HepG2 (cell line): Measurements from ENCODE around the gene ZDHHC21. TPM values are rescaled to one million over a fixed set of nuclear protein-coding genes. Genes with fewer than 3 reads are reported as not detected.
"Not testable (repeated sequence)": the region's sequence is repeated elsewhere in the genome, so short reads cannot be mapped to it uniquely, and the experiment has no call there.

Experiments
- ATAC-seq: fragments of 200-7000 bp; cut with Tn5 transposase; 3 replicates; pipeline ENCODE4 v1.9.1; 2020; ENCODE audit warnings: mild to moderate bottlenecking, moderate library complexity
- BruUV-seq: library from RNA; stranded (reverse); fragments of 400-500 nt; replicated peaks from 2 replicates; lab custom pipeline; 2021; lab: Mats Ljungman, UMichigan
- CTCF ChIA-PET: fragments of 300-600 bp; formaldehyde crosslinking; extraction: SDS; loops from one replicate; lab custom pipeline; 2021; ENCODE audit warnings: low total read pairs, inconsistent platforms, low intra/inter-chr PET ratio; lab: Yijun Ruan, JAX
- POLR2A ChIA-PET: fragments of 350-600 bp; sonication (Branson Sonifier 250); formaldehyde crosslinking; loops from one replicate; lab custom pipeline; 2020; ENCODE audit warnings: antibody characterized with exemption, inconsistent platforms; lab: Yijun Ruan, JAX
- DNase-seq: peaks from one replicate; pipeline ENCODE4 v3.0.0-alpha.2; 2015; ENCODE audit warnings: low spot score
- FAIRE-seq: peaks from 3 replicates; lab custom pipeline; 2011; peaks lifted over from hg19 to GRCh38; lab: Jason Lieb, UNC
- H2AFZ ChIP-seq: one replicate; pipeline ENCODE4 v1.6.1; 2011; ENCODE audit warnings: low read length, inconsistent platforms
- H3K27ac ChIP-seq: fragments of 300-600 bp; 3 replicates; pipeline ENCODE4 v1.8.0; 2011; ENCODE audit warnings: mixed run types, mild to moderate bottlenecking, mixed read lengths, low read length, inconsistent platforms; ENCODE audit not compliant: insufficient read depth; ENCODE audit errors: extremely low read length
- H3K27me3 ChIP-seq, 2 experiments: fragments of 200-600 bp in 1 of 2; 2 replicates in 1 of 2; 3 replicates in 1 of 2; pipeline versions ENCODE4 v1.6.0 to v1.8.0; 2011; ENCODE audit warnings: low read length in 2 of 2, mild to moderate bottlenecking in 2 of 2, moderate library complexity in 2 of 2, inconsistent platforms in 1 of 2; ENCODE audit not compliant: insufficient read depth in 2 of 2, control insufficient read depth in 1 of 2
- H3K36me3 ChIP-seq, 2 experiments: fragments of 200-600 bp in 1 of 2; replicated peaks in 1 of 2; 2 replicates in 1 of 2; 3 replicates in 1 of 2; pipeline versions ENCODE4 v1.5.1 to v1.8.0; 2011; ENCODE audit warnings: low read length in 2 of 2, inconsistent platforms in 1 of 2; ENCODE audit not compliant: insufficient read depth in 2 of 2, control insufficient read depth in 1 of 2
- H3K4me1 ChIP-seq: 2 replicates; pipeline ENCODE4 v1.5.1; 2012; ENCODE audit warnings: low read length, inconsistent platforms; ENCODE audit not compliant: insufficient read depth
- H3K4me2 ChIP-seq: 2 replicates; pipeline ENCODE4 v1.6.0; 2011; ENCODE audit warnings: low read depth, low read length, inconsistent platforms
- H3K4me3 ChIP-seq, 3 experiments: fragments of 200-600 bp in 1 of 3; sonication (generic), shearing (Covaris generic) in 1 of 3; replicated peaks in 1 of 3; 2 replicates each; pipeline ENCODE4 v1.5.1; 2011 to 2016; ENCODE audit warnings: low read length in 3 of 3, inconsistent platforms in 2 of 3, low read depth in 2 of 3, mild to moderate bottlenecking in 2 of 3, control low read depth in 1 of 3, mixed read lengths in 1 of 3; ENCODE audit not compliant: insufficient read depth in 1 of 3
- H3K79me2 ChIP-seq: one replicate; pipeline ENCODE4 v1.6.1; 2011; ENCODE audit warnings: low read length, inconsistent platforms; ENCODE audit not compliant: insufficient read depth
- H3K9ac ChIP-seq: 2 replicates; pipeline ENCODE4 v1.6.0; 2011; ENCODE audit warnings: mild to moderate bottlenecking, low read depth, low read length, inconsistent platforms; ENCODE audit not compliant: insufficient read depth
- H3K9me3 ChIP-seq: 2 replicates; pipeline ENCODE4 v1.5.1; 2012; ENCODE audit warnings: mild to moderate bottlenecking, low read length
- H4K20me1 ChIP-seq: 2 replicates; pipeline ENCODE4 v1.6.0; 2011; ENCODE audit warnings: inconsistent platforms, mild to moderate bottlenecking, low read length, moderate library complexity; ENCODE audit not compliant: insufficient read depth
- DR1 ChIP-seq: sonication (generic); formaldehyde crosslinking; IDR thresholded peaks from 2 replicates; pipeline ENCODE4 v1.8.0; 2021; ENCODE audit warnings: mild to moderate bottlenecking, missing genetic modification reagents, inconsistent platforms
- HDAC2 ChIP-seq: sonication (generic); formaldehyde crosslinking; IDR thresholded peaks from 2 replicates; pipeline ENCODE4 v1.4.0; 2020; ENCODE audit warnings: missing genetic modification reagents
- JARID2 ChIP-seq: sonication (generic); formaldehyde crosslinking; IDR thresholded peaks from 2 replicates; pipeline ENCODE4 v1.8.1; 2023; ENCODE audit warnings: missing genetic modification reagents, inconsistent platforms; ENCODE audit not compliant: insufficient replicate concordance
- SATB2 ChIP-seq: sonication (generic); formaldehyde crosslinking; IDR thresholded peaks from 2 replicates; pipeline ENCODE4 v1.5.0; 2020; ENCODE audit warnings: missing genetic modification reagents
- SRY ChIP-seq: sonication (generic); formaldehyde crosslinking; IDR thresholded peaks from 2 replicates; pipeline ENCODE4 v1.8.0; 2022; ENCODE audit warnings: mild to moderate bottlenecking, missing genetic modification reagents
- ZBTB14 ChIP-seq: sonication (generic); formaldehyde crosslinking; IDR thresholded peaks from 2 replicates; pipeline ENCODE4 v1.4.0; 2020; ENCODE audit warnings: missing genetic modification reagents
- ZNF44 ChIP-seq: sonication (generic); formaldehyde crosslinking; IDR thresholded peaks from 2 replicates; pipeline ENCODE4 v1.5.1; 2020; ENCODE audit warnings: mild to moderate bottlenecking, missing genetic modification reagents
- ZNF570 ChIP-seq: sonication (generic); formaldehyde crosslinking; IDR thresholded peaks from 2 replicates; pipeline ENCODE4 v1.4.0; 2020; ENCODE audit warnings: mild to moderate bottlenecking, missing genetic modification reagents, borderline replicate concordance
- ZNF710 ChIP-seq: sonication (generic); formaldehyde crosslinking; IDR thresholded peaks from 2 replicates; pipeline ENCODE4 v1.5.0; 2020; ENCODE audit warnings: mild to moderate bottlenecking, missing genetic modification reagents, borderline replicate concordance
- ZNF879 ChIP-seq: sonication (generic); formaldehyde crosslinking; IDR thresholded peaks from 2 replicates; pipeline ENCODE4 v1.8.1; 2023; ENCODE audit warnings: missing genetic modification reagents
- WGBS: methylation state at CpG from one replicate; pipeline ENCODE4 v1.1.6; 2017; ENCODE audit warnings: low lambda C conversion rate; 5-methylcytosine and 5-hydroxymethylcytosine counted together
- in situ Hi-C: cut with HindIII; loops from 2 replicates; pipeline ENCODE4 v1.10.0; 2017; ENCODE audit warnings: low pct_unique_long_range_greater_than_20kb; ENCODE audit not compliant: extremely low pct_ligation_motif_present
- intact Hi-C: fragments of 100-400 bp; cut with micrococcal nuclease; formaldehyde crosslinking; loops from one replicate; pipeline ENCODE4 v1.10.0; 2022; ENCODE audit not compliant: unreplicated experiment
- polyA plus RNA-seq, 8 experiments: library from polyadenylated mRNA; depleted of rRNA in 3 of 8; stranded (reverse) in 7 of 8; unstranded in 1 of 8; fragments of >200 nt; fragmentation: Illumina TruSeq in 4 of 8; extraction: Trizol in 4 of 8; gene quantifications; 2 replicates each; pipeline versions ENCODE4 v1.2.1 to v1.2.3, GENCODE V29; 2011 to 2016; ENCODE audit warnings: low read depth in 4 of 8, missing spikeins in 1 of 8, mixed read lengths in 1 of 8; ENCODE audit not compliant: insufficient read depth in 1 of 8
- total RNA-seq, 5 experiments: library from RNA; depleted of rRNA; stranded (reverse); fragments of >200 nt; fragmentation: Illumina TruSeq; extraction: Trizol; gene quantifications; 2 replicates each; pipeline ENCODE4 v1.2.3, GENCODE V29; 2016; ENCODE audit warnings: low read depth in 1 of 5
- TF ChIP-seq, protein P1 (sequence below): sonication (generic); formaldehyde crosslinking; IDR thresholded peaks from 2 replicates; pipeline ENCODE4 v1.4.0; 2020; ENCODE audit warnings: missing genetic modification reagents

The ZDHHC21 gene
- total and polyA plus RNA-seq, 2 of the 13 experiments (the other 11 are each of a cell fraction or from before 2014, with no cell fraction given) = 2.4 to 3.7 TPM

DNA sequence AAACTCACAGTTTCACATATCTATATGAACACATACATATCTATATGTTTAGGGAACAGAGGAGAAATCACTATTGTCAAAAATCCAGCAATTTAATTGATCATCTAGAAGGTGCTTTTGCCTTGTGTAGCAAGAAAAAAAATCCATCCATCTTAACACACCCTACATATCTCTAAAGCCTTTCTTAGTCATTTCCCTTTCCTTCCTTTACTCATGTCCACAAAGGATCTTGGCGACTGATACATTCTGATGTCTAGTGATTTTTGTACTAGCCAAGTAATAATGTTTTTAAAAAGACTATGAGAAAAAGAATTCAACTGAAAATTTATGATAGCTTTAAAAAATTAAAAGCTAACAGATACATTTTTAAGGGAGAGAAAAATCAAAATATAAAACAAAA is 22.5 kb downstream of the ZDHHC21 start:
- no peak overlapping the region for H3K4me2 ChIP-seq
- DNase-seq = no peak
- no TSS peak for BruUV-seq
- H3K9me3 ChIP-seq = no peaks in the 10 kb centered on the region
- no peaks in the 10 kb centered on the region for H3K4me1 ChIP-seq
- 37% methylated on average over 1 of the region's 1 CpG for WGBS
- in situ Hi-C loops = no loop called here
- intact Hi-C loops = no loop called here
- H3K27ac ChIP-seq = no peak overlapping the region
- TF ChIP-seq ZNF879 (CRISPR knock-in tag) (no peak), ZBTB14 (CRISPR knock-in tag) (no peak), SRY (CRISPR knock-in tag) (no peak), JARID2 (no peak), HDAC2 (CRISPR knock-in tag) (no peak), SATB2 (CRISPR knock-in tag) (no peak), ZNF44 (CRISPR knock-in tag) (no peak), ZNF570 (CRISPR knock-in tag) (no peak), DR1 (CRISPR knock-in tag) (no peak), ZNF710 (CRISPR knock-in tag) (no peak)
- TF ChIP-seq, protein P1, sequence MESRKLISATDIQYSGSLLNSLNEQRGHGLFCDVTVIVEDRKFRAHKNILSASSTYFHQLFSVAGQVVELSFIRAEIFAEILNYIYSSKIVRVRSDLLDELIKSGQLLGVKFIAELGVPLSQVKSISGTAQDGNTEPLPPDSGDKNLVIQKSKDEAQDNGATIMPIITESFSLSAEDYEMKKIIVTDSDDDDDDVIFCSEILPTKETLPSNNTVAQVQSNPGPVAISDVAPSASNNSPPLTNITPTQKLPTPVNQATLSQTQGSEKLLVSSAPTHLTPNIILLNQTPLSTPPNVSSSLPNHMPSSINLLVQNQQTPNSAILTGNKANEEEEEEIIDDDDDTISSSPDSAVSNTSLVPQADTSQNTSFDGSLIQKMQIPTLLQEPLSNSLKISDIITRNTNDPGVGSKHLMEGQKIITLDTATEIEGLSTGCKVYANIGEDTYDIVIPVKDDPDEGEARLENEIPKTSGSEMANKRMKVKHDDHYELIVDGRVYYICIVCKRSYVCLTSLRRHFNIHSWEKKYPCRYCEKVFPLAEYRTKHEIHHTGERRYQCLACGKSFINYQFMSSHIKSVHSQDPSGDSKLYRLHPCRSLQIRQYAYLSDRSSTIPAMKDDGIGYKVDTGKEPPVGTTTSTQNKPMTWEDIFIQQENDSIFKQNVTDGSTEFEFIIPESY (CRISPR knock-in tag) = no peak
- H3K27me3 ChIP-seq = no peaks in the 10 kb centered on the region
- ATAC-seq = no peak
- no peak overlapping the region for H3K9ac ChIP-seq
- ChIA-PET CTCF (no interaction called here), POLR2A (no interaction called here)
- no peak for FAIRE-seq
- H3K4me3 ChIP-seq = no peak overlapping the region
- H4K20me1 ChIP-seq = no peaks in the 10 kb centered on the region
- no peaks in the 10 kb centered on the region for H3K79me2 ChIP-seq
- no peak overlapping the region for H2AFZ ChIP-seq
- H3K36me3 ChIP-seq = peaks cover 0 to 1% of the 10 kb centered on the region in 2 experiments; a peak in 1 of 5 replicates

DNA sequence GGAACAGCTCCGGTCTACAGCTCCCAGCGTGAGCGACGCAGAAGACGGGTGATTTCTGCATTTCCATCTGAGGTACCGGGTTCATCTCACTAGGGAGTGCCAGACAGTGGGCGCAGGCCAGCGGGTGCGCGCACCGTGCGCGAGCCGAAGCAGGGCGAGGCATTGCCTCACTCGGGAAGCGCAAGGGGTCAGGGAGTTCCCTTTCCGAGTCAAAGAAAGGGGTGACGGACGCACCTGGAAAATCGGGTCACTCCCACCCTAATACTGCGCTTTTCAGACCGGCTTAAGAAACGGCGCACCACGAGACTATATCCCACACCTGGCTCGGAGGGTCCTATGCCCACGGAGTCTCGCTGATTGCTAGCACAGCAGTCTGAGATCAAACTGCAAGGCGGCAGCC is 29.2 kb downstream of the ZDHHC21 start:
- CTCF ChIA-PET, H3K36me3 ChIP-seq, H3K9me3 ChIP-seq, DNase-seq, H3K9ac ChIP-seq, H3K4me2 ChIP-seq, intact Hi-C loops, POLR2A ChIA-PET, H3K4me3 ChIP-seq, H3K79me2 ChIP-seq, BruUV-seq, H4K20me1 ChIP-seq, in situ Hi-C loops, H3K27me3 ChIP-seq, H3K27ac ChIP-seq, FAIRE-seq, H2AFZ ChIP-seq, ATAC-seq, H3K4me1 ChIP-seq: not testable (repeated sequence)
- 97% methylated on average over 13 of the region's 30 CpGs for WGBS
